ENCODE results near the gene EMP3. TPM values are rescaled to one million over a fixed set of nuclear protein-coding genes. Genes with fewer than 3 reads are reported as not detected.

EMP3 gene
- total and polyA plus RNA-seq, 2 of the 13 experiments (the other 11 are each of a cell fraction or from before 2014, with no cell fraction given) = 2.2 to 7.8 TPM

GRCh38 chr19:48308631-48309586 lies 16.4 kb upstream of the EMP3 start (continued):
- TF ChIP-seq ZBTB40 (IDR thresholded peaks at IDR 0.05) = no peak
- no peak for TF ChIP-seq ZBTB40 (CRISPR knock-in tag; IDR thresholded peaks at IDR 0.05)
- no peak for TF ChIP-seq CERS6 (CRISPR knock-in tag; IDR thresholded peaks at IDR 0.05)
- 0 out of 2 replicates have a peak, but pooled peaks have one; percentile 5 for TF ChIP-seq SP4 (CRISPR knock-in tag; IDR thresholded peaks at IDR 0.05)
- TF ChIP-seq HOXA3 (CRISPR knock-in tag; IDR thresholded peaks at IDR 0.05) = no peak; the same call in 1 of the 2 replicates
- TF ChIP-seq FOXC1 (CRISPR knock-in tag; IDR thresholded peaks at IDR 0.05; ENCODE audit: borderline replicate concordance) = no peak
- TF ChIP-seq GATAD2A (CRISPR knock-in tag; IDR thresholded peaks at IDR 0.05) = 0 out of 2 replicates have a peak, but pooled peaks have one; percentile 37
- no peak for TF ChIP-seq SNAPC5 (CRISPR knock-in tag; IDR thresholded peaks at IDR 0.05; ENCODE audit: borderline replicate concordance)
- no peak for TF ChIP-seq ZNF484 (CRISPR knock-in tag; IDR thresholded peaks at IDR 0.05; ENCODE audit: borderline replicate concordance, low read depth)
- no peak for TF ChIP-seq ZNF207 (IDR thresholded peaks at IDR 0.05; ENCODE audit: borderline replicate concordance)
- peak; percentile 24; the same call in 1 of the 2 replicates for TF ChIP-seq KDM2A (CRISPR knock-in tag; IDR thresholded peaks at IDR 0.05; ENCODE audit: borderline replicate concordance, low read depth)
- TF ChIP-seq HOXA5 (CRISPR knock-in tag; IDR thresholded peaks at IDR 0.05) = no peak
- TF ChIP-seq TGIF2 (CRISPR knock-in tag; IDR thresholded peaks at IDR 0.05) = peak; percentile 18; the same call in 1 of the 2 replicates
- TF ChIP-seq ZNF547 (CRISPR knock-in tag; IDR thresholded peaks at IDR 0.05) = no peak; the same call in 1 of the 2 replicates
- TF ChIP-seq ZFP91 (CRISPR knock-in tag; IDR thresholded peaks at IDR 0.05; ENCODE audit: borderline replicate concordance) = peak; percentile 27; the same call in 1 of the 2 replicates
- TF ChIP-seq SAFB2 (CRISPR knock-in tag; IDR thresholded peaks at IDR 0.05; ENCODE audit: borderline replicate concordance, low read depth) = no peak
